ENCODE results near the gene PDP2.
A peak's percentile ranks its signal among the peaks of the same experiment; 100 is the strongest.
"Not testable (repeated sequence)": the region's sequence is repeated elsewhere in the genome, so short reads cannot be mapped to it uniquely, and the experiment has no call there.

Gene PDP2

GRCh38 chr16:66888647-66889615 lies 8.6 kb downstream of the PDP2 start:
- DNase-seq, result no peak

GRCh38 chr16:66889622-66890021 lies 9.3 kb downstream of the PDP2 start:
- no peak for DNase-seq

- DNase-seq, result no peak
Observed at GRCh38 chr16:66890799-66891198, 10.5 kb downstream of the PDP2 start.

- no peak for DNase-seq
Observed at GRCh38 chr16:66891360-66891759, 11.0 kb downstream of the PDP2 start.

GRCh38 chr16:66891797-66892196 lies 11.5 kb downstream of the PDP2 start:
- DNase-seq, result no peak

- DNase-seq, result no peak
Observed at GRCh38 chr16:66894055-66894454, 13.7 kb downstream of the PDP2 start.

- peak; percentile 56 for DNase-seq
Observed at GRCh38 chr16:66894948-66895688, 14.8 kb downstream of the PDP2 start.

GRCh38 chr16:66895689-66895979 lies 15.3 kb downstream of the PDP2 start:
- DNase-seq, result no peak

- DNase-seq, result no peak
Observed at GRCh38 chr16:66895999-66896398, 15.7 kb downstream of the PDP2 start.

- DNase-seq, result not testable (repeated sequence)
Observed at GRCh38 chr16:66896682-66897081, 16.4 kb downstream of the PDP2 start.

- no peak for DNase-seq
Observed at GRCh38 chr16:66898207-66898606, 17.9 kb downstream of the PDP2 start.

- DNase-seq, result no peak
Observed at GRCh38 chr16:66898933-66899309, 18.6 kb downstream of the PDP2 start.

- DNase-seq, result no peak
Observed at GRCh38 chr16:66899310-66899944, 19.1 kb downstream of the PDP2 start.

- DNase-seq, result no peak
Observed at GRCh38 chr16:66899945-66900710, 19.8 kb downstream of the PDP2 start.

- DNase-seq, result no peak
Observed at GRCh38 chr16:66900721-66901441, 20.6 kb downstream of the PDP2 start.

- no peak for DNase-seq
Observed at GRCh38 chr16:66901626-66902025, 21.3 kb downstream of the PDP2 start.

GRCh38 chr16:66902648-66903543 lies 22.6 kb downstream of the PDP2 start:
- DNase-seq, result no peak

GRCh38 chr16:66903544-66904427 lies 23.5 kb downstream of the PDP2 start:
- DNase-seq, result no peak

GRCh38 chr16:66904428-66904845 lies 24.1 kb downstream of the PDP2 start:
- no peak for DNase-seq
